Fibroblast of mammary gland (primary cell): ENCODE measurements around the gene ATXN1.
"Not testable (repeated sequence)": the region's sequence is repeated elsewhere in the genome, so short reads cannot be mapped to it uniquely, and the experiment has no call there.

Source experiments
- DNase-seq: peaks from one replicate; pipeline ENCODE4 v3.0.0-alpha.2; 2010; ENCODE audit warnings: low read depth
- H3K4me3 ChIP-seq: 2 replicates; pipeline ENCODE4 v1.5.1; 2011; ENCODE audit warnings: low read depth, mild to moderate bottlenecking, low read length, moderate library complexity; ENCODE audit not compliant: control insufficient read depth
- CTCF ChIP-seq: conservative IDR thresholded peaks from 2 replicates; pipeline ENCODE4 v1.5.1; 2011; ENCODE audit warnings: low read depth, low read length, inconsistent platforms; ENCODE audit not compliant: control insufficient read depth, insufficient read depth

Gene ATXN1

GRCh38 chr6:16461491-16461890, 299.8 kb downstream of the ATXN1 start:
- no peak for DNase-seq
- H3K4me3 ChIP-seq: no peak overlapping the region
- TF ChIP-seq CTCF: no peak

GRCh38 chr6:16459472-16459871, 301.8 kb downstream of the ATXN1 start:
- not testable (repeated sequence) for H3K4me3 ChIP-seq, DNase-seq

GRCh38 chr6:16452348-16452747, 308.9 kb downstream of the ATXN1 start:
- DNase-seq: no peak
- H3K4me3 ChIP-seq: no peak overlapping the region
- no peak for TF ChIP-seq CTCF

- peak; percentile 56 for DNase-seq
Measured at GRCh38 chr6:16450821-16451220, 310.4 kb downstream of the ATXN1 start.

GRCh38 chr6:16450285-16450684, 311.0 kb downstream of the ATXN1 start:
- peak; percentile 88 for DNase-seq
- no peak for TF ChIP-seq CTCF
- no peak overlapping the region for H3K4me3 ChIP-seq

More at GRCh38 chr6:16450821-16451220, 310.4 kb downstream of the ATXN1 start:
- H3K4me3 ChIP-seq: no peak overlapping the region
- TF ChIP-seq CTCF: no peak

GRCh38 chr6:16446273-16446672, 315.0 kb downstream of the ATXN1 start:
- no peak for DNase-seq

GRCh38 chr6:16442031-16442430, 319.2 kb downstream of the ATXN1 start:
- H3K4me3 ChIP-seq: no peak overlapping the region
- no peak for TF ChIP-seq CTCF
- no peak for DNase-seq

More at GRCh38 chr6:16446273-16446672, 315.0 kb downstream of the ATXN1 start:
- H3K4me3 ChIP-seq: no peak overlapping the region
- no peak for TF ChIP-seq CTCF
